Neural progenitor cell (in vitro differentiated cells): ENCODE results near the gene FAF1.
"Not testable (repeated sequence)": the region's sequence is repeated elsewhere in the genome, so short reads cannot be mapped to it uniquely, and the experiment has no call there.

Source experiments
- CTCF ChIP-seq: fragments of 200-600 bp; sonication (generic); IDR thresholded peaks from 2 replicates; pipeline ENCODE4 v1.5.1; 2017; ENCODE audit warnings: antibody characterized with exemption, mild to moderate bottlenecking
- EZH2 ChIP-seq: fragments of 200-600 bp; sonication (generic); IDR thresholded peaks from 2 replicates; pipeline ENCODE4 v1.6.1; 2017; ENCODE audit warnings: antibody characterized with exemption, mild to moderate bottlenecking, moderate library complexity
- EZH2phosphoT487 ChIP-seq: fragments of 200-600 bp; sonication (generic); IDR thresholded peaks from 2 replicates; pipeline ENCODE4 v1.6.1; 2017; ENCODE audit warnings: antibody characterized with exemption

- not testable (repeated sequence) for TF ChIP-seq CTCF, EZH2phosphoT487, EZH2
Observed at GRCh38 chr1:50910356-50910755, 49.7 kb downstream of the FAF1 start.
